ENCODE data around the gene SMCO4. TPM values are rescaled to one million over a fixed set of nuclear protein-coding genes. Genes with fewer than 3 reads are reported as not detected.
"Not testable (repeated sequence)": the region's sequence is repeated elsewhere in the genome, so short reads cannot be mapped to it uniquely, and the experiment has no call there.

The SMCO4 gene
- total RNA-seq, 4 donors from 2014 or later, result 24.8 to 93.0 (median 40.2) TPM

DNA sequence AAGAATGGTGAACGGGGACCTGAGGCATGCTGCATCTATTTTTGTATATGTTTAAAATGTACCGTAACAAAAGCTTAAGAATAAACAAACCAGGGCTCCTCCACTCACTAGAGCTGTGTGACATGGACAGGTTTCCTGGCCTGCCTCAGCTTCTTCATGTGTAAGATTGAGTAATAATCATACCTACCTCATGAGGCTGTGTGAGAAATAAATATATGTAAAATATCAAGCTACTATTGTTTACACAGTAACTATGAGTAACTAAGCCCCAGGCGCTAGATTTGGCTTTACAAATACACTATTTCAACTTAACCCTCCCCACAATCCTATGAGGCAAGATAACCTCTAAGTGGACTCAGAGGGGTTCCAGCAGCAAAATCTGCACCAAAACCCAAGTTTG is 66.4 kb downstream of the SMCO4 start:
- H3K9me3 ChIP-seq, result no peaks in the 10 kb centered on the region
- H3K4me1 ChIP-seq, result peaks cover 0 to 3% (median 0%) of the 10 kb centered on the region in 4 donors
- no peak overlapping the region for H3K4me3 ChIP-seq
- H3K27ac ChIP-seq, result no peak overlapping the region
- DNase-seq, result no peak
- H3K36me3 ChIP-seq, result peaks cover 0 to 19% (median 0%) of the 10 kb centered on the region in 3 donors
- H3K27me3 ChIP-seq, result no peaks in the 10 kb centered on the region
- TF ChIP-seq, protein P1, sequence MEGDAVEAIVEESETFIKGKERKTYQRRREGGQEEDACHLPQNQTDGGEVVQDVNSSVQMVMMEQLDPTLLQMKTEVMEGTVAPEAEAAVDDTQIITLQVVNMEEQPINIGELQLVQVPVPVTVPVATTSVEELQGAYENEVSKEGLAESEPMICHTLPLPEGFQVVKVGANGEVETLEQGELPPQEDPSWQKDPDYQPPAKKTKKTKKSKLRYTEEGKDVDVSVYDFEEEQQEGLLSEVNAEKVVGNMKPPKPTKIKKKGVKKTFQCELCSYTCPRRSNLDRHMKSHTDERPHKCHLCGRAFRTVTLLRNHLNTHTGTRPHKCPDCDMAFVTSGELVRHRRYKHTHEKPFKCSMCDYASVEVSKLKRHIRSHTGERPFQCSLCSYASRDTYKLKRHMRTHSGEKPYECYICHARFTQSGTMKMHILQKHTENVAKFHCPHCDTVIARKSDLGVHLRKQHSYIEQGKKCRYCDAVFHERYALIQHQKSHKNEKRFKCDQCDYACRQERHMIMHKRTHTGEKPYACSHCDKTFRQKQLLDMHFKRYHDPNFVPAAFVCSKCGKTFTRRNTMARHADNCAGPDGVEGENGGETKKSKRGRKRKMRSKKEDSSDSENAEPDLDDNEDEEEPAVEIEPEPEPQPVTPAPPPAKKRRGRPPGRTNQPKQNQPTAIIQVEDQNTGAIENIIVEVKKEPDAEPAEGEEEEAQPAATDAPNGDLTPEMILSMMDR (IDR thresholded peaks at IDR 0.05), result no peak
- no peak for TF ChIP-seq POLR2A (IDR thresholded peaks at IDR 0.05)

- TF ChIP-seq POLR2A (IDR thresholded peaks at IDR 0.05), result no peak
- TF ChIP-seq, protein P1 (IDR thresholded peaks at IDR 0.05), result no peak
- no peaks in the 10 kb centered on the region for H3K9me3 ChIP-seq
- no peaks in the 10 kb centered on the region for H3K4me1 ChIP-seq
- no peak overlapping the region for H3K4me3 ChIP-seq
- H3K36me3 ChIP-seq, result peaks cover 0 to 19% (median 0%) of the 10 kb centered on the region in 3 donors
- DNase-seq, result no peak
- H3K27ac ChIP-seq, result no peak overlapping the region
- no peaks in the 10 kb centered on the region for H3K27me3 ChIP-seq
Observed at GRCh38 chr11:93474123-93474522, 69.1 kb downstream of the SMCO4 start.

GRCh38 chr11:93468290-93468689 is 74.9 kb downstream of the SMCO4 start:
- no peaks in the 10 kb centered on the region for H3K4me1 ChIP-seq
- no peaks in the 10 kb centered on the region for H3K9me3 ChIP-seq
- no peaks in the 10 kb centered on the region for H3K36me3 ChIP-seq
- H3K27ac ChIP-seq, result no peak overlapping the region
- no peak for DNase-seq
- H3K4me3 ChIP-seq, result no peak overlapping the region
- no peak for TF ChIP-seq POLR2A (IDR thresholded peaks at IDR 0.05)
- TF ChIP-seq, protein P1 (IDR thresholded peaks at IDR 0.05), result no peak
- H3K27me3 ChIP-seq, result no peaks in the 10 kb centered on the region

GRCh38 chr11:93467054-93467453 is 76.1 kb downstream of the SMCO4 start:
- DNase-seq, result no peak
- H3K9me3 ChIP-seq, result no peaks in the 10 kb centered on the region
- TF ChIP-seq, protein P1 (IDR thresholded peaks at IDR 0.05), result no peak
- TF ChIP-seq POLR2A (IDR thresholded peaks at IDR 0.05), result no peak
- no peak overlapping the region for H3K27ac ChIP-seq
- H3K4me1 ChIP-seq, result no peaks in the 10 kb centered on the region
- H3K27me3 ChIP-seq, result no peaks in the 10 kb centered on the region
- no peaks in the 10 kb centered on the region for H3K36me3 ChIP-seq
- no peak overlapping the region for H3K4me3 ChIP-seq

DNA sequence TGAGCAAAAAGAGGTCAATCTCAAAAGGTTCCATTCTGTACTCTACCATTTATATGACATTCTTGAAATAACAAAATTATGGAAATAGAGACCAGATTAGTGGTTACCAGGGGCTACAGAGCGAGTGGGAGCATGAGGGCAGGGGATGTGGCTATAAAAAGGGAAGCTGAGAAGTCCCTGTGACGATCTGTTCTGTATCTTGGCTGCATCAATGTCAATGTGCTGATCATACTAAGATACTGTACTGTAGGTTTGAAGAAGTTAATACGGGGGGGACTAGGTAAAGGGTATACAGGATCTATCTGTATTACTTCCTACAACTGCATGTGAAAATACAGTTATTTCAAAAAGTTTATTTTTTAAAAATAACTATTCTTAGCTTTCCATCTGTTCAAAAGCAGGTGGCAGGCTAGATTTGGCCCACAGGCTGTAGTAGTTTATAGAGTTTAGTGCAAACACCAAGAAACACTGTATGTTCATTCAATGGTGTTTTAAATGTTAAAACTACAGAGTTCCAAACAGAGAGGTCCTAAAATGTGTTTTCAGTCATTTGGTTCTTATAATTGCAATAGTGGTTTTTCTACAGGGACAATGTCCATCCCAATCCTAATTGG is 78.2 kb downstream of the SMCO4 start:
- no peaks in the 10 kb centered on the region for H3K27me3 ChIP-seq
- DNase-seq, result no peak
- TF ChIP-seq POLR2A (IDR thresholded peaks at IDR 0.05), result no peak
- TF ChIP-seq, protein P1 (IDR thresholded peaks at IDR 0.05), result no peak
- no peak overlapping the region for H3K4me3 ChIP-seq
- no peak overlapping the region for H3K27ac ChIP-seq
- no peaks in the 10 kb centered on the region for H3K36me3 ChIP-seq
- no peaks in the 10 kb centered on the region for H3K9me3 ChIP-seq
- H3K4me1 ChIP-seq, result no peaks in the 10 kb centered on the region

DNA sequence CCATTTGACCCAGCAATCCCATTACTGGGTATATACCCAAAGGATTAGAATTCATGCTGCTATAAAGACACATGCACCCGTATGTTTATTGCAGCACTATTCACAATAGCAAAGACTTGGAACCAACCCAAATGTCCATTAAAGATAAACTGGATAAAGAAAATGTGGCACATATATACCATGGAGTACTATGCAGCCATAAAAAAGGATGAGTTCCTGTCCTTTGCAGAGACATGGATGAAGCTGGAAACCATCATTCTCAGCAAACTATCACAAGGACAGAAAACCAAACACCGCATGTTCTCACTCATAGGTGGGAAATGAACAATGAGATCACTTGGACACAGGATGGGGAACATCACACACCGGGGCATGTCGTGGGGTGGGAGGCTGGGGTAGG is 79.5 kb downstream of the SMCO4 start:
- not testable (repeated sequence) for H3K9me3 ChIP-seq, H3K4me1 ChIP-seq, DNase-seq, H3K27me3 ChIP-seq, H3K36me3 ChIP-seq, H3K27ac ChIP-seq, H3K4me3 ChIP-seq

Measured in Peyer's patch (tissue), 4 donors.